ENCODE measurements around the gene MRPL58. TPM values are rescaled to one million over a fixed set of nuclear protein-coding genes. Genes with fewer than 3 reads are reported as not detected.

Gene MRPL58
- total RNA-seq, 1 experiment from 2014 or later, result 55.2 TPM

DNA sequence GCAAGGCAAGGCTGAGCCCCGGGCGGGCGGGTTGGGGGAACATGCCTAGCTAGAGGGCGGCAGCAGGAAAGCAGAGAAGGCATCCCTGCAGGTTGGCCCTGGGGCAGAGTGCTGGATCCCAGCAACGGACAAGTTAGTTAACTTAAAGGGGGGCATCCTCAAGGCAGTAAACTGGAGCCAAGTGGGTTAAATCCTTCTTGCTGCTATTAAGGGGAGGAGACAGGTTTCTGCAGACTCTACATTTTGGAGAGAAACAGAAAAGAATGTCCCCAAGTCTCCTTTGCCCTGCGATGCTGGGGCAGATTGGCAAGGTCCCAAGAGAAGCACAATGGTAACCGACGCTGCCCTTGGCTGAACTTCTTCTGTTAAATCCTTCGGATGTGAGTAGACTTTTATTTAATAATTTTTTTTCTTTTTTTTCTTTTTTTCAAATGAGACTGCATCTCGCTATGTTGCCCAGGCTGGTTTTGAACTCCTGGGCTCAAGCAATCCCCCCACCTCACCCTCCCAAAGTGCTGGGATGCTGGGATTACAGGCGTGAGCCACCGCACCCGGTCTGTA is 20.3 kb downstream of the MRPL58 start:
- in situ Hi-C loops (cut with HindIII; ENCODE audit: low pct_unique_long_range_greater_than_20kb, low sequenced_read_pairs), result no loop called here
- H3K36me3 ChIP-seq (ENCODE audit: control insufficient read depth, insufficient read depth, low read length), result no peaks in the 10 kb centered on the region
- H3K27me3 ChIP-seq (ENCODE audit: control insufficient read depth, insufficient read depth, low read length), result no peaks in the 10 kb centered on the region
- ChIA-PET CTCF (interaction anchor here (1.1 to 1.6 kb wide), 2 partner anchors 69 to 71 kb away, joined by 3 to 12 read pairs; no protein-coding TSS in a partner anchor), POLR2A (interaction anchor here (0.9 to 1.5 kb wide), 2 partner anchors 20 to 21 kb away, joined by 3 read pairs; no protein-coding TSS in a partner anchor)
- peaks cover 10% of the 10 kb centered on the region; the same call in 1 of the 2 replicates for H3K4me1 ChIP-seq (ENCODE audit: control insufficient read depth, insufficient read depth, low read length)
- H3K9me3 ChIP-seq (ENCODE audit: control insufficient read depth, insufficient read depth, low read depth, low read length), result no peaks in the 10 kb centered on the region
- H3K4me3 ChIP-seq (ENCODE audit: low read depth in 2 of 2, low read length in 2 of 2), result peak overlapping the region; percentile 66 to 88
- TF ChIP-seq, protein P1, sequence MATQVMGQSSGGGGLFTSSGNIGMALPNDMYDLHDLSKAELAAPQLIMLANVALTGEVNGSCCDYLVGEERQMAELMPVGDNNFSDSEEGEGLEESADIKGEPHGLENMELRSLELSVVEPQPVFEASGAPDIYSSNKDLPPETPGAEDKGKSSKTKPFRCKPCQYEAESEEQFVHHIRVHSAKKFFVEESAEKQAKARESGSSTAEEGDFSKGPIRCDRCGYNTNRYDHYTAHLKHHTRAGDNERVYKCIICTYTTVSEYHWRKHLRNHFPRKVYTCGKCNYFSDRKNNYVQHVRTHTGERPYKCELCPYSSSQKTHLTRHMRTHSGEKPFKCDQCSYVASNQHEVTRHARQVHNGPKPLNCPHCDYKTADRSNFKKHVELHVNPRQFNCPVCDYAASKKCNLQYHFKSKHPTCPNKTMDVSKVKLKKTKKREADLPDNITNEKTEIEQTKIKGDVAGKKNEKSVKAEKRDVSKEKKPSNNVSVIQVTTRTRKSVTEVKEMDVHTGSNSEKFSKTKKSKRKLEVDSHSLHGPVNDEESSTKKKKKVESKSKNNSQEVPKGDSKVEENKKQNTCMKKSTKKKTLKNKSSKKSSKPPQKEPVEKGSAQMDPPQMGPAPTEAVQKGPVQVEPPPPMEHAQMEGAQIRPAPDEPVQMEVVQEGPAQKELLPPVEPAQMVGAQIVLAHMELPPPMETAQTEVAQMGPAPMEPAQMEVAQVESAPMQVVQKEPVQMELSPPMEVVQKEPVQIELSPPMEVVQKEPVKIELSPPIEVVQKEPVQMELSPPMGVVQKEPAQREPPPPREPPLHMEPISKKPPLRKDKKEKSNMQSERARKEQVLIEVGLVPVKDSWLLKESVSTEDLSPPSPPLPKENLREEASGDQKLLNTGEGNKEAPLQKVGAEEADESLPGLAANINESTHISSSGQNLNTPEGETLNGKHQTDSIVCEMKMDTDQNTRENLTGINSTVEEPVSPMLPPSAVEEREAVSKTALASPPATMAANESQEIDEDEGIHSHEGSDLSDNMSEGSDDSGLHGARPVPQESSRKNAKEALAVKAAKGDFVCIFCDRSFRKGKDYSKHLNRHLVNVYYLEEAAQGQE (IDR thresholded peaks at IDR 0.05; ENCODE audit: insufficient read depth in 1 of 2, low read depth in 2 of 2, low read length in 1 of 2), result no peak
- TF ChIP-seq SIN3A (IDR thresholded peaks at IDR 0.05; ENCODE audit: borderline replicate concordance, insufficient read depth, low read depth, low read length), result 0 out of 2 replicates have a peak, but pooled peaks have one; percentile 42
- BruUV-seq (replicated peaks), result no TSS peak
- intact Hi-C loops (cut with micrococcal nuclease; ENCODE audit: unreplicated experiment), result loop anchor here (2.0 kb wide), 1 partner anchor 72 kb away; no protein-coding TSS in a partner anchor
- 0 out of 2 replicates have a peak overlapping the region, but pooled peaks have one; percentile 3 for H3K27ac ChIP-seq (ENCODE audit: low read length)
- no peak for DNase-seq (ENCODE audit: low read depth, low spot score)
- no peak for ATAC-seq

DNA sequence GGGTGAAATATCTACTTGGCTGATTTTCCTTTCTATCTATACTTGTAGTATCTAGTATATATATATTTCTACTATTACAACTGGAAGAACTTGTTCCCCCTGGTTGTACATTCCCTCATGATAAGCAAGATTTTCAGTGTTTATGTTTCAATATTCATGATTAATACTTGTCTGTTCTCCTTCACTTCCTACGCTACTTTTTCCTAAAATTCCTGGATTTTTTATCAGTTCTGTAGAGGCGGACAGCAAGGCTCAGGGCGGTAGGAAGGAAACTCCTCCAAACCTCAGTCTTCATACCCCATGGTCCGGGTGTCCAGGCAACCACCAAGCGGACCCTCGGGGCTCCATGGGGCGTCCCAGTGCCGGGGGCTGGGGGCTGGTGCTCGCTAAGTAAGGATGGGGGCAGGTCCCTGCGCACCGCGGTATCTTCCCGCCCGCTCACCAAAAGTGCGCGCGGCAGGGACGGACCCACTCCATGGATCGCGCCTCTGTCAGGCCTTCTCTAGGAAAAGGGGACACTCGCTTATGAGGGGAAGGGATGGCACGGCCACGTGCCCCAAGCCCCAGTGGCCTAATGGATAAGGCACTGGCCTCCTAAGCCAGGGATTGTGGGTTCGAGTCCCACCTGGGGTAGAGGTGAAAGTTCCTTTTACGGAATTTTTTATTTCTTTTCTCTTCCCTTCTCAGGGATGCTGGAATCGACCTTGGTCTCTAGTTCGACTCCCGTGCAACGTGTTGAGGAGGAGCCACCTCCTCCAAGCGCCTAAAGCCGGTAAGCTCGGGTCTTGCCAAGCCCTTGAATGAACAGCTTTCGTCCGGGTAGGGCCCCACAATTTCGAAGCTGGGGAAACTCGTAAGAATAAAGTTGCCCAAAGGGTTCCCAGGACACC is 21.1 kb downstream of the MRPL58 start:
- H3K9me3 ChIP-seq (ENCODE audit: control insufficient read depth, insufficient read depth, low read depth, low read length), result no peaks in the 10 kb centered on the region
- peak; percentile 92 for DNase-seq (ENCODE audit: low read depth, low spot score)
- POLR2A ChIA-PET, result interaction anchor here (0.7 to 2.2 kb wide), 2 partner anchors 21 to 52 kb away, joined by 3 to 10 read pairs; partner anchors contain the start of gene MRPL58
- no peaks in the 10 kb centered on the region for H3K36me3 ChIP-seq (ENCODE audit: control insufficient read depth, insufficient read depth, low read length)
- BruUV-seq (replicated peaks), result no TSS peak
- intact Hi-C loops (cut with micrococcal nuclease; ENCODE audit: unreplicated experiment), result loop anchor here (2.0 kb wide), 1 partner anchor 73 kb away; no protein-coding TSS in a partner anchor
- H3K4me1 ChIP-seq (ENCODE audit: control insufficient read depth, insufficient read depth, low read length), result peaks cover 10% of the 10 kb centered on the region; the same call in 1 of the 2 replicates
- H3K27ac ChIP-seq (ENCODE audit: low read length), result peak overlapping the region; percentile 86
- TF ChIP-seq SIN3A (IDR thresholded peaks at IDR 0.05; ENCODE audit: borderline replicate concordance, insufficient read depth, low read depth, low read length) (0 out of 2 replicates have a peak, but pooled peaks have one; percentile 91), POLR2AphosphoS5 (IDR thresholded peaks at IDR 0.05; ENCODE audit: low read depth, low read length) (no peak; the same call in 1 of the 2 replicates), TCF7L2 (IDR thresholded peaks at IDR 0.05; ENCODE audit: low read depth, low read length) (no peak)
- TF ChIP-seq, protein P2, sequence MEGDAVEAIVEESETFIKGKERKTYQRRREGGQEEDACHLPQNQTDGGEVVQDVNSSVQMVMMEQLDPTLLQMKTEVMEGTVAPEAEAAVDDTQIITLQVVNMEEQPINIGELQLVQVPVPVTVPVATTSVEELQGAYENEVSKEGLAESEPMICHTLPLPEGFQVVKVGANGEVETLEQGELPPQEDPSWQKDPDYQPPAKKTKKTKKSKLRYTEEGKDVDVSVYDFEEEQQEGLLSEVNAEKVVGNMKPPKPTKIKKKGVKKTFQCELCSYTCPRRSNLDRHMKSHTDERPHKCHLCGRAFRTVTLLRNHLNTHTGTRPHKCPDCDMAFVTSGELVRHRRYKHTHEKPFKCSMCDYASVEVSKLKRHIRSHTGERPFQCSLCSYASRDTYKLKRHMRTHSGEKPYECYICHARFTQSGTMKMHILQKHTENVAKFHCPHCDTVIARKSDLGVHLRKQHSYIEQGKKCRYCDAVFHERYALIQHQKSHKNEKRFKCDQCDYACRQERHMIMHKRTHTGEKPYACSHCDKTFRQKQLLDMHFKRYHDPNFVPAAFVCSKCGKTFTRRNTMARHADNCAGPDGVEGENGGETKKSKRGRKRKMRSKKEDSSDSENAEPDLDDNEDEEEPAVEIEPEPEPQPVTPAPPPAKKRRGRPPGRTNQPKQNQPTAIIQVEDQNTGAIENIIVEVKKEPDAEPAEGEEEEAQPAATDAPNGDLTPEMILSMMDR (IDR thresholded peaks at IDR 0.05), result no peak
- TF ChIP-seq, protein P1 (IDR thresholded peaks at IDR 0.05; ENCODE audit: insufficient read depth in 1 of 2, low read depth in 2 of 2, low read length in 1 of 2), result 0 out of 4 replicates have a peak, but pooled peaks of 1 of the 2 experiments have one; percentile 38
- H3K4me3 ChIP-seq (ENCODE audit: low read depth in 2 of 2, low read length in 2 of 2), result peak overlapping the region; percentile 66 to 88
- in situ Hi-C loops (cut with HindIII; ENCODE audit: low pct_unique_long_range_greater_than_20kb, low sequenced_read_pairs), result no loop called here
- no peaks in the 10 kb centered on the region for H3K27me3 ChIP-seq (ENCODE audit: control insufficient read depth, insufficient read depth, low read length)
- peak; percentile 74 for ATAC-seq
- CTCF ChIA-PET, result interaction anchor here (1.7 to 3.7 kb wide), 2 partner anchors 21 to 72 kb away, joined by 6 to 29 read pairs; no protein-coding TSS in a partner anchor
